GM18867 (cell line): ENCODE measurements around the gene PRR14.

Experiments used
- ATAC-seq: cut with Tn5 transposase; IDR thresholded peaks from one replicate; pipeline ENCODE4 v1.9.1; 2021; ENCODE audit warnings: mild to moderate bottlenecking, moderate library complexity; ENCODE audit not compliant: unreplicated experiment

PRR14 gene

DNA sequence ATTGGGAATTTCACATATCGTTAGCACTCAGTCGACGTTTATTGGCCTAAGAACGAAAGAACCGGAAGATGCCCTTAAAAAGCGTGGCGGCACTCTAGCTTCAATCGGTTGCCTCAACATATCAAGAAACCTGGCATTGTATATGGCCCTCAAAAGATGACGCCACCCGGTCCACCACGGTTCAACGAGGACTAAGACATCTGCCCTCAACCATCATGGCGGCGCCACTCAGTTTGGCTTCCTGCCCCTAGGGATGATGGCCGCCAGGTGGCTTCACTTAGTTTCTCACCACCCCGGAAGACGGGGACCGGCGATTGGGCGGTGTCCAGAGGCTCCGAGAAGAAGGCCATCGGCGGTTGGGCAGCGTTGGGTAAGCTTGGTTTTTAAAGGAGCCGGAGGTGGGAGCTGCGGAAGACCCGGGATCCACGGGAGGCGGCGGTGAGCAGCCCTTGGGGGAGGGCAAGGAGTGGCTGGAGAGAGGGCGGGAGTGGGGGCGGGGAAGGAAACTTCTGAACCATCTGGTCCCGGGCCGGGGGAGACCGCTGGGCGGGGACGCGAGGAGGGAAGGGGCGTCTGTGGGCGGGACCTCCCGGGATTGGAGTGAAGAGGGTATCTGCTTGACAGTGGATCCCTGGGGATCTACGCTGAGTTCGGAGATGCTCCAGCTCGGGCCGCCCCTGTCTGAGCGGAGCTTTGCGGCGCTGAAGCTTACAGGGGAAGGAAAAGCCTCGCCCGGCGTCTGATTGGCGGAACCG, at the start of gene PRR14:
Gene PRR14, plus strand, starts transcription at position 592 of the 755 bp plus-strand sequence. CDS start 686 bp downstream, outside the sequence.
- peak; percentile 70 for ATAC-seq

DNA sequence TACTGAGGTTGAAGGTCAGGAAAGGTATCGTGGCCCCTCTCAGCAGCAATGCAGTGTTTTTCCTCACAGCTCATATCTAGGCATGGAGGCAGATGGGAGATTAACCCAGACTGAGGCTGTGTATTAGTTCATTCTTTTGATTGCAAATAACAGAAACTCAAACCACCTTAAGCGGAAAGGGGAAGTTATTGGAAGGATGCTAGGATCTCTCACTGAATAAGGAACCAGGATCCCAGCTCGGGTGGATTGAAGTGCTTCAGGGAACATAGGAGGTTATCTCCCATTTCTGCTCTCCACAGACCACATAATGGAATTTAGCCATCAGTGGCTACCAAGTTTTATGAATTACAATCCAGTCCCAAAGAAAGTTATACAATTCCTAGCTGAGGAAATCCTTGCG, 48.8 kb upstream of the PRR14 start:
- no peak for ATAC-seq

DNA sequence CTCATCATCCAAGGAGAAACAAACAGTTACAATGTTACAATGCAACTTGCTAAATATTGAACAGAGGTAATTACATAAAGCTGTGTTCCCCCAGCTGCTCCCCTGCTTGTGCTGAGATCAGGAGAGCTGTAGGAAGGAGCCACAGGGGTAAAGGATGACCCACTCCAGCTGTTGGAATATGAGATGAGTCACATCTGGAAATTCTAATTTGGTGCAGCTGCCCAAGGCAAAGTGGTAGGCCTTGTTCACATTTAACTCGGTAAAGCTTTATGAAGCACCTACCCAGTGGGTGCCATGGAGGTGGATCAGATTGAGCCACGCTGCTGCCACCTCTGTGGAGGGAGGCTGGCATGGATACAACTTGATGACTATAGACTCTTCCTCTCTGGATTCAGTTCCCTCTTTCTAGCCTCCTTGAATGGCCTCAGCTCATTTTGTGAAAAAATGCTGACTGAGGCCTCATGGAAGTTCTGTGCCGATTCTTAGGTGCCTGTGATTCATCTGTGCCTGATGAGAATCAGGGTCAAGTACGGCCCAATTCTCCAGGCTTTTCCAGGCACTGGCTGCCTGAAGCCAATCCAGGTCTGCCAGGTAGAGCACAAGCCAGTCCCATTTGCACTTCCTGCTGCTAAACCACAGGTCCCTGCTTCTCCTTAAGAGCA, 48.0 kb upstream of the PRR14 start:
- no peak for ATAC-seq

DNA sequence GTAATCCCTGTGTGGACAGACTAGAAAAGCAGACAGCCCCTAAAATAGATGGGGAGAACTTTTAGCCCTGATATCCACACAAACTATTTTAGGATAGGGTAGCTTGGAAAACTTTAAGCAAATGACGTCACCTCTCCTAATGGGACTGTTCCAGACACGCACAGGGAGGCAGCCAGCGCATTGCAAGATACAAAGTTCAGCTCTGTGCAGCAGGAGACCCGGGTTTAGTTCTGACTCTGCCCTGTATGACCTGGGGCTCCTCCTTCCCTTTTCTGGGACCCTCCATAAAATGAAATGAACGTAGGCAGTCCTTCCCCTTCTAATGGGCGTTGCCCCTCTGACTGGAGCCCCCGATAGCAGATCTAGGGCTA, 46.8 kb upstream of the PRR14 start:
- no peak for ATAC-seq

DNA sequence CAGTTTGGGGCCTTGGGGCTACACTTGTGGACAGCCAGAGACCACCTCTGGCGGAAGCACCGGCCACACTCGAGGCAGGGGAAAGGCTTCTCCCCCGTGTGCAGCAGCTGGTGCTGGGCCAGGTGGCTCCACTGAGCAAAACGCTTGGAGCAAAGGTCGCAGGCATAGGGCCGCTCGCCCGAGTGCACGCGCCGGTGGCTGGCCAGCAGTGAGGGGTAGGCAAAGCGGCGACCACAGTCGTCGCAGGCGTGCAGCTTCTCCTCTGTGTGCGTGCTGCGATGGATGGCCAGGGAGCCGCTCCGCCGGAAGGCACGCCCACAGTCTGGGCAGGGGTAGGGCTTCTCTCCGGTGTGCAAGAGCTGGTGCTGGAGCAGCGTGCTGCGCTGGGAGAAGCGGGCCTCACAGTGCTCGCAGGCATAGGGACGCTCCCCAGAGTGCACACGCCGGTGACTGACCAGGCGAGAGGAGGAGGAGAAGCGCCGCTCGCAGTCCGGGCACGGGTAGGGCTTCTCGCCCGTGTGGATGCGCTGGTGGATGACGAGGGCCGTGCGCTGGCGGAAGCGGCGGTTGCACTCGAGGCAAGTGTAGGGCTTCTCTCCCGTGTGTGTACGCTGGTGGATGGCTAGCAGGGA, 46.3 kb upstream of the PRR14 start:
- ATAC-seq, result no peak

DNA sequence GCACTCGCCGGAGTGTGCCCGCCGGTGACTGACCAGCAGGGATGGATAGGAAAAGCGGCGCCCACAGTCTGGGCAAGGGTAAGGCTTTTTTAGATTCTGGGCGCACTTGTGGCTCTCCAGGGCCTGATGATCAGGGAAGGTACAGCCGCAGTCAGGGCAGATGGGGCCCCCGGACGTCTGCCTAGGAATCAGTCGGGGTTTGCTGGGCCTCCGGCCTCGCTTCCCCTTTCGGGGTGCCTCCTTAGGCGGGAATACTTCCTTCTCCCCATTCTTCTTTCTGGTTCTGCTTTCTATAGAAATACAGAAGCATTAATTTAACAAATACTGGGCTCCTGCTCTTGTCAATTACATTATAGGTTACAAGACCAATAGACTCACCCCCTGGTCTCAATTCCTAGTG, 45.6 kb upstream of the PRR14 start:
- no peak for ATAC-seq

DNA sequence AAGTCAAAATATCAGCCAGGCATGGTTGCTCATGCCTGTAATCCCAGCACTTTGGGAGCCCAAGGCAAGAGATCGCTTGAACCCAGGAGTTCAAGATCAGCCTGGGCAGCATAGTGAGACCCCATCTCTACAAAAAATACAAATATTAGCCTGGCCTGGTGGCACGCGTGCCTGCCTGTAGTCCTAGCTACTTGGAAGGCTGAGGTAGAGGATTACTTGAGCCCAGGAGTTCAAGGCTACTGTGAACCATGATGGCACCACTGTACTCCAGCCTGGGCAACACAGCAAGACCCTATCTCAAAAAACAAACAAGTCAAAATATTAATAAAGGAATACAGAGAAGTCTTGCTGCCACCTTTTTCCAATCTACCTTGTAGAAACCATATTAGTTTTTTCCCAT, 44.8 kb upstream of the PRR14 start:
- no peak for ATAC-seq

DNA sequence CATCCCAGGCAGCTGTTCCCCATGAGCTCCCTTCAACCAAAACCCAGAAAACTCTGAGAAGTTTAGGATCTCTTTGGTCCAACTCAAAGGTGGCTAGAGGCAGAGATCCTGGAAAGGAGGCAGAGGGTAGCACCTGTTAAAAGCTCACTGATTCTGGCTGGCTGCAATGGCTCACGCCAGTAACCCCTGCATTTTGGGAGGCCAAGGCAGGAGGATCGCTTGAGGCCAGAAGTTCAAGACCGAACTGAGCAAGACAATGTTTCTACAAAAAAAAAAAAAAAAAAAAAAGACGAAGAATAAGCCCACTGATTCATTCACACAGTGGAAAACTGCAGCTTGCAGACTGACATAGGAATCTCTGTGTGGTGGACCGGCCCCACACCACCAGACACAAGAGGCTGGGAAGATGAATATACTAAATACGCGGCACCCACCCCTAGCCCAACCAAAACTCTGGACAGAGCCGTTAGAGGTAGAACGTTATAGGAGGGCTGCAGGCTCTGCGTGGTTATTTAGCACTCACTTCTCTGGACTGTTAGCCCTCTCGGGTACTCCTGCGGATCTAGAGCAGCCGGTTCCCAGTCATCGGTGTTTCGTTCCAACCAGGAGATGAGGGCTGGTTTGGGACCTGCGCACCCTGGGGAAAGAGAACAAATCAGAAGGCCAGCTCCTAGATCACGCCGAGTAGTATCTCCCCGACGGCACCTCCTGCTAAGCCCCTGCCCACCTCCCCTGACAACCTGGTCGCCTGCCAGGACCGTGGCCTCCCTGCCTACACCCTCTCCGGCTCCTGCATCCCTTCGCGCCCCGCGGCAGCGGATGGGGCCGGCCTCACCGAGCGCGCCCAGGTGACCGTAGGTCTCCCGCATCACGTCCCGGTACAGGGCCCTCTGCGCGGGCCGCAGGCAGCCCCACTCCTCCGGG, 41.5 kb upstream of the PRR14 start:
- peak; percentile 32 for ATAC-seq

DNA sequence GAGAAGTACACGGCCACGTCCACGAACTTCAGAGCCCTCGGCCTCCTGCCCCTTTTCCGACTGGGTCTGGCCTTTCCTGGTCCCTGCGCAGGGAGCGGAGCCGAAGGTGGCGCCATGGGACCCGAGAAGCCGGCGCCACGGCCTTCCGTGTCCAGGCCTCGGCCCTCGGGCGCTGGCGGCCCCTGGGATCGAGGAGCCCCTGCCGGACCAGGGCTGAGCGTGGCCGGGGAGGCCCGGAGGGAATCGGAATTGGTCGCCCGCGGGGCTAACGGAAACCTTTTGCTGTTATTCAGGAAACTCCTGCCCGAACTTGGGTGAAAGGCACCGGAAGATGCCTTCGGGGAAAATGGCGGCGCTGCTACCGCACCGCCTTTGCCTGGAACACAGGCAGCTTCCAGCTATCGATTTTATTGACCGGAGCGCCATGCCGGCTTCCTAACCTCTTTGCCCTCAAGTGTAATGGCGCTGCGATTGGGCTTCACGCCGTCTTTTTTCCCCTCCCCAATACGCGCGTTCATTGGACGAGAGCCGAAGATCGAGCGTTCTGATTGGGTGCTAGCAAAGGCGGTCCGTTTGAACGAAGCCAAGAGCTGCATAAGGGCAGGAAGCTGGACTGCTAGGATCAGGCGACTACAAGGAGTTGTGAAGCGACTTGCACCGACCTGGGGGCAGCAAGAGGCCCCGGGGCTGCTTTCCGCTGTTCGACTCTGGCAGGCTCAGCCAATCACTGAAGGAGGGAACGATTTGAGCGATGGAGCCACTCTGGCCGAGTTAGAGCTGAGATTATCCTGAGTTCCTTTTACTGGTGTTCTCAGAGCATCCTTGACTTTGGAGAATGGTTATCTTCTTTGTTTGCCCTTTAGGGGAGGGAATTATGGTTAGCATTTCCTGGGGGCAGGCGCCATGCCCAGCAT, 40.6 kb upstream of the PRR14 start, which contains the start of gene ZNF689:
Gene ZNF689, minus strand, starts transcription at position 464 of the 914 bp plus-strand sequence. Its CDS starts 348 bp downstream, at position 116.
- peak; percentile 83 for ATAC-seq

DNA sequence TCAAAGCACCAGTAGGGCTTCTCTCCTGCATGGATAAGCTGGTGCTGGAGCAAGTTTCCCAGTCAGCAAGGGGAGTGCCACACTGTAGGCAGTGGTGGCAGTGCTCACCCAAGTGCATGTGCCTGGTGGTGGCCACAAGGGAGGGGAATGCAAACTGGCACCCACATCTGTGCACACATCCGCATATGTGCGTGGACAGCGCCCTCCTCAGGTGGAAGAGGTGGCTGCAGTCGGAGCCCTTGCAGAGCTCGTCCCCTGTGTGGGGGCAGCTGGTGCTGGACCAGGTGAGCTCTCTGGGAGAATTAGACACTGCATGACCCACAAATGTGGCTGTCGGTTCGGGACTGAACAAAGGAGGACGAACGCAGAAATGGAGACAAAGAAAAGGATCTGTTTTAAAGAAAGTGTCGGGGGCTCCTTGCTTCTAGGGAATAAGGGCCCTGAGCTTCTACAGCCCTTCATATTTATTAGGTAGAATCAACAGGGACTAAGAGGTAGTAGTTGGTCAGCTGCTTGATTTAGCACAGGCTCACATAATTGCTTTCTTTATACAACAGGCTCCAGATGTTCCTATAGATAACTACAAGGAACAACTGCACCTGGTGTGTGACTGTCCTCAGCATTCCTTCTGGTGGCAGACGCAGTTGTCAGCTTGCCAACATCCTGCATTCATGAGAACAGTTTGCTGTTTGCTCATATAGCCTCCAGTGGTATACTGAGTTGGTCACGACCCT, 35.2 kb upstream of the PRR14 start:
- ATAC-seq, result no peak

DNA sequence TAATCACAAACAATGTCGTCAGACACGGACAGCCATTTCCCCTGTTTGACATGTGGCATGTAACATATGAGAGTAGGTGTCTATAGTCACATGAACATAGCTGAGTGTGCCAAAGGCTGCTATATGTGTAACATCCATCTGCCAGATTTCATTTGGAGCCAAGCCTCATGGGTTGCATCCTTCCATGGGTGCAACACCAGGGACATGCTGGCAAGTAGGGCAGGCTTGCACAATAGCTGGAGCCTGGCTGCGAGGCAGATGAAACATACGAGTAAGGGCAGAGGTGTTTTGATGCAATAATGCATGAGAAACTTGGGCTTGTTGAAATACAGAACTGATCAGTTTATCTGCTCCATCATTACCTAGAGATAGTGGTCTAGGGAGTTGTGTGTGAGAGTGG, 31.6 kb upstream of the PRR14 start:
- no peak for ATAC-seq

DNA sequence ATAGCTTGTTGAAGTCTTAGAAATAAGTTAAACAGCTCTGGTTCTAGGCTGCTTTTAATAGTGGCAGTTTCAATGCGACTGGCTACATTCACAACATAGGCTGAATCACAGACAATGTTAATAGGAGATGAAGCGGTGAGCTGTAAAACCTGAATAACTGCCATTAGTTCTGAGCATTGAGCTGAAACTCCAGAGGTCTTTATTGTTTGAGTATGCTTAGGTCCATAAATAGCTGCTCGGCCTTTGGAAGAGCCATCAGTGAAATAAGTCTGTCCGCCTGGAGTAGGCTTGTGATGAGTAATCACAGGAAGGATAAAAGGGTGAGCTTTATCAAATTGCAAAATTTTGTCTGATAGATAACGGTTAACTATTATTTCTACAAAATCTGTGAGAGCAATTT, 31.1 kb upstream of the PRR14 start:
- no peak for ATAC-seq

DNA sequence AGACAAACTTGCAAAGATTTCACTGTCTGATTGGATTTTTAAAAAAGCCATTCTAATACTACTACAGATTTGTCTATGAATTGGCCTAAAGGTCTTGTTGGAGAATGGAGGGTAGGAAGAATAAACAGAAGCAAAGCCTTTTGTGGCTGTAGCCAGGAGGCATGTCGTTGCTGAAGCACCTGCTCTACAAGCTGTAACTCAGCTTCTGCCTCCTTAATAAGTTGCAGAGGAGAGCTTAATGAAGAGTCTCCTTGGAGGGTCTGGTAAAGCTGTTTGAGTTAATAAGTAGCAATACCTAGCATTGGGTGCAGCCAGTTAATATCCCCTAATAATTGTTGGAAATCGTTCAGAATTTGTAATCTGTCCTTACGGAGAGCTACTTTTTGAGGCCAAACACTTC, 30.6 kb upstream of the PRR14 start:
- no peak for ATAC-seq

DNA sequence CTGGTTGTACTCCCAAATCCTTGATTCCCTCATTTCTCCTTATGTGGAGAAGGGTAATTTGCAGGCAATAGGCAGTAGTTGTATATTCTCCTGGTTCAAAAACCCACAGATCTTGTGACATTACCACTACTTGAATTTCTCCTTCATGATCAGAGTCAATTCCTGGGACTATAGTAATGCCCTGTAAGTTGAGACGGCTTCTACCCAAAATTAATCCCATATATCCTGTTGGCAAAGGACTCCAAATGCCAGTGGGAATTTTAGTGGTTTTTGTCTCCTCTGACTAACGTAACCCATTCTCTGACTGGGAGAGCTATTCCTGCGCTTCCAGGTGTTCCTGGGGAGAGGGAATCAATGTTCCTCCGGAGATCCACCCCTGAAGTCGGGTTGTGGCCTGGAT, 29.0 kb upstream of the PRR14 start:
- no peak for ATAC-seq

DNA sequence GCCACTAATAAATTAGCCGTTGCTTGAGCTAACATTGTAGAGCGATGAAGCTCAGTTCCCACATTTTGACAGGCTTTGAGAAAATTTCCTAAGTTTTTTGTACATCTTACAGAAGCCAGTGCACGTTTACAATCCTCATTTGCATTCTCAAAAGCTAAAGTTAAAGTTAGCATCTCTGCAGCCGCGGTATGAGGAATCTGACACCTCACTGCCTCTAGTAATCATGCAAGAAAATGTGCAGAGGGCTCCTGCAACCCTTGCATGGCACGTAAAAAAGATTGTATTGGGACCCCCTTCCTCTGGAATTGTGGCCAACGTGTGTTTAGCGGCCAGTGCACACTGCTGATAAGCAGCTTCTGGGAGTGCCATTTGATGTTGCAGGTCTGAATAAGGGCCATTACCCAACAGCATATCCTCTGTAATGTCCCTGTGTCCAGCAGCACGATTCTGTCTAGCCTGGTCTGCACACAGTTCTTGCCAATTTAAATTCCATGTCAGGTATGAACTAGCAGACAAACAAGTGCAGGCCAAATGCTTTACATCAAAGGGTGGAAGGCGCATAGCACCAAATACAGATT, 28.2 kb upstream of the PRR14 start:
- ATAC-seq, result no peak

DNA sequence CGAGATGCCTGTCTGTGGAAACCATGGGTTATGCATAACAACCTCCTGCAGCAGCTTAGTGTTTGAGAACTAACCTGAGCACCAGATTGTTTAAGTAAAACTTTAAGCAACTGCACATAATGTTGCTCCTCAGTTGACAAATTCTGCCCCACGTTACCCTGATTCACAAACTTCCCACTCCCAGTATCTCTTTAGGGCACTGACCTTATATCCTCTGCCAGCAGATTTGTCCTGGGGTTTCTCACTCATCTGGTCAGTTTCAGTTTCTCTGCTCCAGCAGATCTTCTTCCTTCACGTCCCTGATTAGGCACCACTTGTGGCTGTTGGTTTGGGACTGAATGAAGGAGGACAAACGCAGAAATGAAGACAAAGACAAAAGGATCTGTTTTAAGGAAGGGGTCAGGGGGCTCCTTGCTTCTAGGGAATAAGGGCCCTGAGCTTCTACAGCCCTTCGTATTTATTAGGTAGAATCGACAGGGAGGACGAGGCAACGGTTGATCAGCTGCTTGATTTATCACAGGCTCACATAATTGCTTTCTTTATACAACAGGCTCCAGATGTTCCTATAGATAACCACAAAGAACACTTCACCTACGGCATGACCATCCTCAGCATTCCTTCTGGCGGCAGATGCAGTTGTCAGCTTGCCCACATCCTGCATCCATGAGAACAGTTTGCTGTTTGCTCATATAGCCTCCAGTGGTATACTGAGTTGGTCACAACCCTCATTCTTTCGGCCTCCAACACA, 27.1 kb upstream of the PRR14 start:
- no peak for ATAC-seq

DNA sequence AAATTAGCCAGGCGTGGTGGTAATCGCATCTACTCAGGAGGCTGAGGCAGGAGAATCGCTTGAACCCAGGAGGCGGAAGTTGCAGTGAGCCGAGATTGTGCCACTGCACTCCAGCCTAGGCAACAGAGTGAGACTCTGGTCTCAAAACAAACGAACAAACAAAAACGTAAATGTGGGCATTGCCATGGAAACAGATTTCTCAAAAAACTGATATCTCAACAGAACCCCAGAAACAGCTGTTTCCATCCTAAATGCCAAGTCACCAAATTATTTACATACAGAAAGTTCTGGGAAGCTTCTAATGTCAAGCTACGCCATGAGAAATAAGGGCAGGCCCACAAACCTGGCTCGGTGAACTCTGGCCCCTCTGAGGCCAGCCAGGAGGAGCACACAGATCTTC, 24.5 kb upstream of the PRR14 start:
- no peak for ATAC-seq
